HL-60 (cell line): ENCODE results near the gene DGKE.

Source experiments
- CTCF ChIP-seq: IDR thresholded peaks from one replicate; pipeline ENCODE4 v1.5.1; 2011; ENCODE audit warnings: low read length, control low read depth, inconsistent platforms; ENCODE audit not compliant: insufficient read depth
- GABPA ChIP-seq: IDR thresholded peaks from 2 replicates; pipeline ENCODE4 v1.6.1; 2012; ENCODE audit warnings: low read depth
- POLR2AphosphoS5 ChIP-seq: IDR thresholded peaks from 2 replicates; pipeline ENCODE4 v1.6.1; 2012; ENCODE audit warnings: low read depth
- TF ChIP-seq, protein P1 (sequence below): IDR thresholded peaks from 2 replicates; pipeline ENCODE4 v1.6.1; 2012; ENCODE audit warnings: low read depth; ENCODE audit not compliant: insufficient replicate concordance

DNA sequence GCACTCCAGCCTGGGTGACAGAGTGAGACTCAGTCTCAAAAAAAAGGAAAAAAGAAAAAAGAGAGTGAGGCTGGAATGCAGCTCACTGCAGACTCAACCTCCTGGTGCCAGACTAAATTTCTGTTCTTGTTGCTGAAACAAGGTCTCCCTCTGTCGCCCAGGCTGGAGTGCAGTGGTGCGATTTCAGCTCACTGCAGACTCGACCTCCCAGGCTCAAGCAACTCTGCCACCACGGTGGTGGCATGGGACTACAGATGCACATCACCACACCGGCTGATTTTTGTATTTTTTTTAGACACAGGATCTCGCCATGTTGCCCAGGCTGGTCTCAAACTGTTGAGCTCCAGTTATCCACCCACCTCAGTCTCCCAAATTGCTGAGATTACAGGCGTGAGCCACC lies 45.3 kb downstream of the DGKE start:
- TF ChIP-seq, protein P1, sequence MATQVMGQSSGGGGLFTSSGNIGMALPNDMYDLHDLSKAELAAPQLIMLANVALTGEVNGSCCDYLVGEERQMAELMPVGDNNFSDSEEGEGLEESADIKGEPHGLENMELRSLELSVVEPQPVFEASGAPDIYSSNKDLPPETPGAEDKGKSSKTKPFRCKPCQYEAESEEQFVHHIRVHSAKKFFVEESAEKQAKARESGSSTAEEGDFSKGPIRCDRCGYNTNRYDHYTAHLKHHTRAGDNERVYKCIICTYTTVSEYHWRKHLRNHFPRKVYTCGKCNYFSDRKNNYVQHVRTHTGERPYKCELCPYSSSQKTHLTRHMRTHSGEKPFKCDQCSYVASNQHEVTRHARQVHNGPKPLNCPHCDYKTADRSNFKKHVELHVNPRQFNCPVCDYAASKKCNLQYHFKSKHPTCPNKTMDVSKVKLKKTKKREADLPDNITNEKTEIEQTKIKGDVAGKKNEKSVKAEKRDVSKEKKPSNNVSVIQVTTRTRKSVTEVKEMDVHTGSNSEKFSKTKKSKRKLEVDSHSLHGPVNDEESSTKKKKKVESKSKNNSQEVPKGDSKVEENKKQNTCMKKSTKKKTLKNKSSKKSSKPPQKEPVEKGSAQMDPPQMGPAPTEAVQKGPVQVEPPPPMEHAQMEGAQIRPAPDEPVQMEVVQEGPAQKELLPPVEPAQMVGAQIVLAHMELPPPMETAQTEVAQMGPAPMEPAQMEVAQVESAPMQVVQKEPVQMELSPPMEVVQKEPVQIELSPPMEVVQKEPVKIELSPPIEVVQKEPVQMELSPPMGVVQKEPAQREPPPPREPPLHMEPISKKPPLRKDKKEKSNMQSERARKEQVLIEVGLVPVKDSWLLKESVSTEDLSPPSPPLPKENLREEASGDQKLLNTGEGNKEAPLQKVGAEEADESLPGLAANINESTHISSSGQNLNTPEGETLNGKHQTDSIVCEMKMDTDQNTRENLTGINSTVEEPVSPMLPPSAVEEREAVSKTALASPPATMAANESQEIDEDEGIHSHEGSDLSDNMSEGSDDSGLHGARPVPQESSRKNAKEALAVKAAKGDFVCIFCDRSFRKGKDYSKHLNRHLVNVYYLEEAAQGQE = no peak
- no peak for TF ChIP-seq POLR2AphosphoS5
- TF ChIP-seq CTCF = no peak
- TF ChIP-seq GABPA = no peak
